PC-3 (cell line): Measurements from ENCODE around the gene ARHGAP4.

Experiments used
- CTCF ChIP-seq: fragments of 300-600 bp; sonication (generic); conservative IDR thresholded peaks from 2 replicates; pipeline ENCODE4 v1.5.1; 2017; ENCODE audit warnings: antibody characterized with exemption, low read depth, mild to moderate bottlenecking, low read length
- EZH2phosphoT487 ChIP-seq: fragments of 300-600 bp; sonication (generic); IDR thresholded peaks from 2 replicates; pipeline ENCODE4 v1.6.1; 2018; ENCODE audit warnings: mild to moderate bottlenecking, antibody characterized with exemption, low read length, borderline replicate concordance

- TF ChIP-seq CTCF (no peak), EZH2phosphoT487 (no peak)
Measured at GRCh38 chrX:153932220-153932915, 6.3 kb upstream of the ARHGAP4 start.
